ENCODE measurements around the gene LNX2.

LNX2 gene

GRCh38 chr13:27624071-27624470 lies 3.7 kb upstream of the LNX2 start:
- H3K4me1 ChIP-seq (ENCODE audit: control insufficient read depth, insufficient read depth, low read length) = no peaks in the 10 kb centered on the region
- H3K9ac ChIP-seq (ENCODE audit: low read depth, low read length) = no peak overlapping the region
- H3K9me3 ChIP-seq (ENCODE audit: control insufficient read depth, insufficient read depth, low read length) = no peaks in the 10 kb centered on the region
- H3K27me3 ChIP-seq (ENCODE audit: control insufficient read depth, insufficient read depth, low read length) = no peaks in the 10 kb centered on the region
- peaks cover 5% of the 10 kb centered on the region for H3K36me3 ChIP-seq (ENCODE audit: control insufficient read depth, insufficient read depth, low read length)
- no peak overlapping the region for H3K4me3 ChIP-seq (ENCODE audit: low read depth, low read length)

GRCh38 chr13:27622881-27623280 lies 2.6 kb upstream of the LNX2 start:
- no peaks in the 10 kb centered on the region for H3K27me3 ChIP-seq (ENCODE audit: control insufficient read depth, insufficient read depth, low read length)
- no peaks in the 10 kb centered on the region for H3K9me3 ChIP-seq (ENCODE audit: control insufficient read depth, insufficient read depth, low read length)
- no peak overlapping the region for H3K9ac ChIP-seq (ENCODE audit: low read depth, low read length)
- peak overlapping the region; percentile 99 for H3K4me3 ChIP-seq (ENCODE audit: low read depth, low read length)
- H3K36me3 ChIP-seq (ENCODE audit: control insufficient read depth, insufficient read depth, low read length) = peaks cover 5% of the 10 kb centered on the region
- H3K4me1 ChIP-seq (ENCODE audit: control insufficient read depth, insufficient read depth, low read length) = peaks cover 2% of the 10 kb centered on the region

GRCh38 chr13:27622102-27622820 lies 1.9 kb upstream of the LNX2 start:
- no peaks in the 10 kb centered on the region for H3K9me3 ChIP-seq (ENCODE audit: control insufficient read depth, insufficient read depth, low read length)
- H3K36me3 ChIP-seq (ENCODE audit: control insufficient read depth, insufficient read depth, low read length) = peaks cover 5% of the 10 kb centered on the region
- H3K4me1 ChIP-seq (ENCODE audit: control insufficient read depth, insufficient read depth, low read length) = peaks cover 8% of the 10 kb centered on the region
- H3K27me3 ChIP-seq (ENCODE audit: control insufficient read depth, insufficient read depth, low read length) = no peaks in the 10 kb centered on the region
- H3K4me3 ChIP-seq (ENCODE audit: low read depth, low read length) = peak overlapping the region; percentile 99
- peak overlapping the region; percentile 97 for H3K9ac ChIP-seq (ENCODE audit: low read depth, low read length)

- peak within 1 kb of the TSS; percentile 97 for H3K9ac ChIP-seq (ENCODE audit: low read depth, low read length)
- no peaks in the 10 kb centered on the region for H3K27me3 ChIP-seq (ENCODE audit: control insufficient read depth, insufficient read depth, low read length)
- H3K9me3 ChIP-seq (ENCODE audit: control insufficient read depth, insufficient read depth, low read length) = no peaks in the 10 kb centered on the region
- peak within 1 kb of the TSS; percentile 99 for H3K4me3 ChIP-seq (ENCODE audit: low read depth, low read length)
- H3K36me3 ChIP-seq (ENCODE audit: control insufficient read depth, insufficient read depth, low read length) = peaks cover 5% of the 10 kb centered on the region
- peaks cover 11% of the 10 kb centered on the region for H3K4me1 ChIP-seq (ENCODE audit: control insufficient read depth, insufficient read depth, low read length)
Measured at GRCh38 chr13:27621366-27622101, 1.2 kb upstream of the LNX2 start, which contains the start of gene POLR1D. TSS of gene POLR1D (plus strand) at chr13:27621892. CDS start at chr13:27621984, 92 bp downstream.

GRCh38 chr13:27621116-27621365 lies 712 bp upstream of the LNX2 start:
- Histone ChIP-seq H3K9ac (ENCODE audit: low read depth, low read length) (peak overlapping the region; percentile 92), H3K27me3 (ENCODE audit: control insufficient read depth, insufficient read depth, low read length) (no peaks in the 10 kb centered on the region), H3K4me3 (ENCODE audit: low read depth, low read length) (peak overlapping the region; percentile 99), H3K9me3 (ENCODE audit: control insufficient read depth, insufficient read depth, low read length) (no peaks in the 10 kb centered on the region), H3K4me1 (ENCODE audit: control insufficient read depth, insufficient read depth, low read length) (peaks cover 15% of the 10 kb centered on the region), H3K36me3 (ENCODE audit: control insufficient read depth, insufficient read depth, low read length) (peaks cover 5% of the 10 kb centered on the region)

- Histone ChIP-seq H3K36me3 (ENCODE audit: control insufficient read depth, insufficient read depth, low read length) (peaks cover 5% of the 10 kb centered on the region), H3K4me1 (ENCODE audit: control insufficient read depth, insufficient read depth, low read length) (peaks cover 15% of the 10 kb centered on the region), H3K4me3 (ENCODE audit: low read depth, low read length) (peak overlapping the region; percentile 76), H3K9ac (ENCODE audit: low read depth, low read length) (peak overlapping the region; percentile 76), H3K27me3 (ENCODE audit: control insufficient read depth, insufficient read depth, low read length) (no peaks in the 10 kb centered on the region), H3K9me3 (ENCODE audit: control insufficient read depth, insufficient read depth, low read length) (no peaks in the 10 kb centered on the region)
Measured at GRCh38 chr13:27619728-27620376, 477 bp downstream of the LNX2 start.

- peaks cover 5% of the 10 kb centered on the region for H3K36me3 ChIP-seq (ENCODE audit: control insufficient read depth, insufficient read depth, low read length)
- peaks cover 15% of the 10 kb centered on the region for H3K4me1 ChIP-seq (ENCODE audit: control insufficient read depth, insufficient read depth, low read length)
- H3K9ac ChIP-seq (ENCODE audit: low read depth, low read length) = peak overlapping the region; percentile 76
- no peaks in the 10 kb centered on the region for H3K27me3 ChIP-seq (ENCODE audit: control insufficient read depth, insufficient read depth, low read length)
- H3K9me3 ChIP-seq (ENCODE audit: control insufficient read depth, insufficient read depth, low read length) = no peaks in the 10 kb centered on the region
- H3K4me3 ChIP-seq (ENCODE audit: low read depth, low read length) = peak overlapping the region; percentile 76
Measured at GRCh38 chr13:27619093-27619727, 1.1 kb downstream of the LNX2 start.

GRCh38 chr13:27617881-27618321 lies 2.4 kb downstream of the LNX2 start:
- H3K36me3 ChIP-seq (ENCODE audit: control insufficient read depth, insufficient read depth, low read length) = no peaks in the 10 kb centered on the region
- no peaks in the 10 kb centered on the region for H3K9me3 ChIP-seq (ENCODE audit: control insufficient read depth, insufficient read depth, low read length)
- no peak overlapping the region for H3K4me3 ChIP-seq (ENCODE audit: low read depth, low read length)
- no peaks in the 10 kb centered on the region for H3K27me3 ChIP-seq (ENCODE audit: control insufficient read depth, insufficient read depth, low read length)
- H3K4me1 ChIP-seq (ENCODE audit: control insufficient read depth, insufficient read depth, low read length) = peaks cover 15% of the 10 kb centered on the region
- H3K9ac ChIP-seq (ENCODE audit: low read depth, low read length) = no peak overlapping the region

GRCh38 chr13:27613628-27614027 lies 6.7 kb downstream of the LNX2 start:
- no peaks in the 10 kb centered on the region for H3K9me3 ChIP-seq (ENCODE audit: control insufficient read depth, insufficient read depth, low read length)
- H3K36me3 ChIP-seq (ENCODE audit: control insufficient read depth, insufficient read depth, low read length) = no peaks in the 10 kb centered on the region
- H3K4me1 ChIP-seq (ENCODE audit: control insufficient read depth, insufficient read depth, low read length) = peaks cover 13% of the 10 kb centered on the region
- no peak overlapping the region for H3K4me3 ChIP-seq (ENCODE audit: low read depth, low read length)
- H3K27me3 ChIP-seq (ENCODE audit: control insufficient read depth, insufficient read depth, low read length) = no peaks in the 10 kb centered on the region
- no peak overlapping the region for H3K9ac ChIP-seq (ENCODE audit: low read depth, low read length)

GRCh38 chr13:27607125-27607524 lies 13.2 kb downstream of the LNX2 start:
- no peaks in the 10 kb centered on the region for H3K9me3 ChIP-seq (ENCODE audit: control insufficient read depth, insufficient read depth, low read length)

GRCh38 chr13:27605610-27606200 lies 14.6 kb downstream of the LNX2 start:
- H3K36me3 ChIP-seq (ENCODE audit: control insufficient read depth, insufficient read depth, low read length) = no peaks in the 10 kb centered on the region
- H3K9me3 ChIP-seq (ENCODE audit: control insufficient read depth, insufficient read depth, low read length) = no peaks in the 10 kb centered on the region
- H3K4me3 ChIP-seq (ENCODE audit: low read depth, low read length) = no peak overlapping the region
- H3K27me3 ChIP-seq (ENCODE audit: control insufficient read depth, insufficient read depth, low read length) = no peaks in the 10 kb centered on the region
- H3K9ac ChIP-seq (ENCODE audit: low read depth, low read length) = no peak overlapping the region
- peaks cover 8% of the 10 kb centered on the region for H3K4me1 ChIP-seq (ENCODE audit: control insufficient read depth, insufficient read depth, low read length)

More at GRCh38 chr13:27607125-27607524, 13.2 kb downstream of the LNX2 start:
- H3K9ac ChIP-seq (ENCODE audit: low read depth, low read length) = no peak overlapping the region
- no peaks in the 10 kb centered on the region for H3K36me3 ChIP-seq (ENCODE audit: control insufficient read depth, insufficient read depth, low read length)
- H3K27me3 ChIP-seq (ENCODE audit: control insufficient read depth, insufficient read depth, low read length) = no peaks in the 10 kb centered on the region
- H3K4me3 ChIP-seq (ENCODE audit: low read depth, low read length) = no peak overlapping the region
- peaks cover 8% of the 10 kb centered on the region for H3K4me1 ChIP-seq (ENCODE audit: control insufficient read depth, insufficient read depth, low read length)

Data from iPS-15b (cell line).